Globus pallidus (tissue), 1 donor: ENCODE results near the gene IRS2.
"Not testable (repeated sequence)": the region's sequence is repeated elsewhere in the genome, so short reads cannot be mapped to it uniquely, and the experiment has no call there.

Source experiments
- DNase-seq: peaks from one replicate; pipeline ENCODE4 v3.0.0-alpha.2; 2015; ENCODE audit warnings: low spot score

Gene IRS2

GRCh38 chr13:109732470-109733170 is 53.8 kb downstream of the IRS2 start:
- not testable (repeated sequence) for DNase-seq

GRCh38 chr13:109730812-109731335 is 55.5 kb downstream of the IRS2 start:
- DNase-seq: no peak

GRCh38 chr13:109728791-109729731 is 57.3 kb downstream of the IRS2 start:
- DNase-seq: no peak

GRCh38 chr13:109728061-109728460 is 58.3 kb downstream of the IRS2 start:
- no peak for DNase-seq

DNA sequence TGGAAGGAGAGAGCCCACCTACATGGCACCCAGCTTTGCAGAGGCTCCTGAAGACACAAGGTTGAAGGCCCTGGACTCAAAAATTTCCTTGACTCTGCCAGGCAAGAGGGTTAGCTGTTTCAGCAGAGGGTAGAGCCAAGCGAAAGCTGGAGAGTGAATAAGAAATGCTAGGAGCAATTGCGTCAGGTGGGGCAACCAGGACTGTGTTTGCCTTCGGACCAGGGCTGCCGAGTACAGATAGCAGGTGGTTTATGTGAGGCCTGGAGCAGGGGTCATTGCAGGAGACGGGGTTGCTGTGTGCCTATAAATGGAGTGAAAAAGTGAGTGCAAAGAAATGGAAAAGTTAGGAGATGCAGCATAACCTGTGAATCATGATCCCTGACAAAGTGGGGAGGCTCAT is 59.1 kb downstream of the IRS2 start:
- DNase-seq: no peak

DNA sequence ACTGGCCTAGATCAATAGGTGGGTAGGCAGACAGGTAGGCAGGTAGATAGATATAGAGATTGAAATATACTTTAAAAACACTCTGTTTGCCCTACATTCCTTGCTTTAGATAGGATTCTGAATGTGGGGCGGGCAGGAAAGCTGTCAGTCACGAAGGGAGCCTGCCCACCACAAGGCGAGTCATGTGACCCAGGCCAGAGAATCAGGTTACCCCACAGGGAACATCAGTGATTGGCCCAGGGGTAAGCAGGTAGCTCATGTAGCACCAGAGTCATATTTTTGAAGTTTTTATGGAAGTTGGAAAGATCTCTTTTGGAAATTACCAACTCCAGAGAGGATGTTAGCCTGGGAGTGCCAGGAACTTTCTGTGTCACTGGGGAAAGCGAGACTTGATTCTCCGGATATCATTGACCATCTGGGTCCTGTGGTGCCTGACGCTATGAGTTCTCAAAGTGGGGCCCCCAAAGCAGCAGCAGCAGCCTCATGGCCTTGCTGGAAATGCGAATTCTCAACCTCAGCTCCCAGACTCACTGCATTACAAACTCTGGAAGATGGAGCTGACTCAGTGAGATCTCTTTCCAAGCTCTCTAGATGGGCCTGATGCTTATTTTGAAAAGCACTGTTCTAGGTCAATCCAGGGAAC is 60.3 kb downstream of the IRS2 start:
- DNase-seq: no peak

GRCh38 chr13:109725297-109725696 is 61.1 kb downstream of the IRS2 start:
- no peak for DNase-seq

- no peak for DNase-seq
Measured at GRCh38 chr13:109724603-109725002, 61.8 kb downstream of the IRS2 start.

DNA sequence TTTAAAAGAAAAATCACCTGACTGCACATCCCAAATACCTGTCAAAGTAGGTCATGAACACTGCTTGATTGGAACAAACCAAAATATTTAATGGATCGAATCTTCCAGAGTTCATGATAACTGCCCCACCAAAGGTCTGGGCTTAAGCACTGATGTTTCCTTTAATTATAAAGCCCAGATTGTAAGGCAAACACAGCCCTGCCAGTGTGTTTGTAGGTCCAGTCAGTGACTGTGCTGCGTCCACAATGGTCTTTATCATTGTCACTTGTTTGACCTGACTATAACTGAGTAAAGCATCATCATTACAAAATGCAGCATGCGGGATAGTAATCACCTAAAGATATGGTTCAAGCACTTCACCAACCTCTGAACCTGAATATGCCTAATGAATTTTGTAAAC is 63.3 kb downstream of the IRS2 start:
- no peak for DNase-seq

DNA sequence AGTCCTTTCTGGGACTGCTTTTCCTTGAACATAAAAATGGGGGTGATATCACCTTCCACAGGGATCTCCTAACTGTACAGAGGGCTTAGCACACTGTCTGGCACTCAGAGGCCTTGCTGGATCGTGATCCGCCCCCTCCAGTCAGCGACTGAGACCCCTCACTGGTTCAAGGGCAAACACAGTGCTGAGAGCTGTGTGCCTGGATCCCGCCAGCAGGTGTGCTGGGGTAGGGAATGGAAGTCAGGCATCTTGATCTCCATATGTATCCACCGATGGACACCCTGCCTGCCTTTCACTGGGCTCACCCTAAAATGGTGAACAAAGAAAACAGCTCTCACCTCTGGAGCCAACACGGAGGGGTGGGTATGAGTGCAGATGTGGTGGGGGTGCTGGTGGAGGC is 64.3 kb downstream of the IRS2 start:
- DNase-seq: no peak

GRCh38 chr13:109720758-109721184 is 65.6 kb downstream of the IRS2 start:
- no peak for DNase-seq

- DNase-seq: no peak
Measured at GRCh38 chr13:109719962-109720646, 66.3 kb downstream of the IRS2 start.

DNA sequence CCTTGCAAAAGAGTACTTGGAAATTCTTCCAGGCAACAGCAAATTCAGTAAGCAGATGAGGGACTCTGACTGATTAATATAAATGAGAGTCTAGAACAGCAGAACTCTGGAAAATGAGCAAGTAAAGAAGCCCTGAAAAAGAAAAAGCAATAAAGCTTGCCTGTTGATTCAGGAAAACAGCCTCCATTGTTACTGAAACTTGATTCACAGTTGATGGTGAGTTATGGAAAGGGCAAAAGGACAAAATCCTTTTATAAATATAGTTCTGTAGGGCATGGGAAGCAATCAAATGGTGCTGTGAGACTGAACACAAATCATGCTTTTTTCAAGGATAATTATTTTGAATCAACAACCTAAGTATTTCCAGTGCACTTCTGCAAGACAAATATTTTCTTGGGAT is 67.7 kb downstream of the IRS2 start:
- no peak for DNase-seq

DNA sequence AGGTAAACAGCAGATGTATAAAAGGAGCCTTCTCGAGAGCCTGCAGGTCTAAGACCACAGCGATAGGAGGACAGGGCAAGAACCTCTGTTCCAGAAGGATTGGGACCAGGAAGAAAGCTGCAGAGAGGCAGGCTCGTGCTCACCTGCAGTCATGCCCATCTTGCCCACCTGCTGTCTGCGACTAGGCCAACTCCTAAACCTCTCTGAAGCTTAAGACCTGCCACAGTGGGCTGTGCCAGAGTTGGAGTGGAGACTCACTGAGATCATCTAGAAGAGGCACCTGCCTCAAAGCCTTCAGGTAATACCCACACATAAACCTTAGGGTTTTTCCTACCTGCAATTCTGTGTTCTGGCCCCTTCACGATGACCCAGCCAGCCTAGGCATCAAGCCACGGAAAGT is 68.7 kb downstream of the IRS2 start:
- no peak for DNase-seq

- no peak for DNase-seq
Measured at GRCh38 chr13:109715902-109716301, 70.5 kb downstream of the IRS2 start.

DNA sequence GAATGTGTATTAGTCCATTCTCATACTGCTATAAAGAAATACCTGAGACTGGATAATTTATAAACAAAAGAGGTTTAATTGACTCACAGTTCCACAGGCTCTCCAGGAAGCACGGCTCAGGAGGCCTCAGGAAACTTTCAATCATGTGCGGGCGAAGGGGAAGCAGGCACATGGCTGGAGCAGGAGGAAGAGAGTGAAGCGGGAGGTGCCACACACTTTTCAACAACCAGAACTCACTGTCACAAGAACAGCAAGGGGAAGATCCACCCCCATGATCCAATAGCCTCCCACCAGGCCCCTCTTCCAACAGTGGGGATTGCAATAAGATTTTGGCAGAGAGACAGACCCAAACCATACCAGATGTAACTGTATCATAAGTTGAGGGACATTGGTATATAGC is 72.7 kb downstream of the IRS2 start:
- DNase-seq: no peak

GRCh38 chr13:109712124-109712722 is 74.2 kb downstream of the IRS2 start:
- DNase-seq: no peak

DNA sequence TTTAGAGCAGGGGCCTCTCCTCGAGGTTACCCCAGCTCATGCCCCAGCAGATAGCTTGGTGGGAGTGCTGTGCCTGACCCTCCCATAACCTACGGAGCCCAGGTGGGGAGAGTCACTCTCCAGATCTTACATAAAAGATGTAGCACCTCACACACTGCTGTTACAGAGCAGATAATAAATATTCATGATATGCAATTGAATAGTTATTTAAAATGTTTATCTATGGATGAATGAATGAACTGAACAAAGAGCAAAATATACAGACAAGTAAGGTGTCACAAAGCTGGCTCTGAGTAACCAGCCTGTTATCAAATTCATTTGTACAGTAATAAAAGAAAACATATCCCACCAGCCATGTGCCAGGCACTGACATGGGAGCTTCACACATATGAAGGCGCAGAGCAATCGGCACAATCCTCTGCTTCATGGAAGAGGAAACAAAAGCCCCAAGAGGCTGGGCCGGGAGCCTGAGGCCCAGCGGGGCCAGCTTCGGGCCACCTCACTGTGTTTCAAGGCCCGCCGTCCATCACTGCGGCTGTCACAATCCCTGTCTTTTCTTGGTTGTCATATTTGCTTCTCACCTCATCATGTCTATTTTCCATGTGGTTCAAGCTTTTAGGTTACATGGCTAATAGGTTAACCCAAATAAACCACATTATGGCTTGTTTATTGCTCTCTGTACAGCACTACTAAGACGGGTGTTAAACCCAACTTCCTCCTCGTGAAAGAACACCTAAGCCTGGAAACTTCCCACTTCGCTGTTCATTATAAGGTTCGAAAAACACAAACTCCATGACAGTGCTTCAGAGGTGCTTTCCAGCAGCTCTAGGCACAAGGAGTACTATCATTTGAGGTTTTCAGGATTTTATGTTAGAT is 78.4 kb downstream of the IRS2 start:
- DNase-seq: no peak

- no peak for DNase-seq
Measured at GRCh38 chr13:109707044-109707741, 79.2 kb downstream of the IRS2 start.
